Endothelial cell of umbilical vein (primary cell): ENCODE data around the gene BLTP3B. TPM values are rescaled to one million over a fixed set of nuclear protein-coding genes. Genes with fewer than 3 reads are reported as not detected.

Experiments
- BruUV-seq: library from RNA; stranded (reverse); fragments of 400-500 nt; replicated peaks from 2 replicates; lab custom pipeline; 2021; lab: Mats Ljungman, UMichigan
- CTCF ChIA-PET: fragments of 300-600, 350-600 bp; sonication (Branson Sonifier 250); formaldehyde crosslinking; loops from one replicate; lab custom pipeline; 2021; ENCODE audit warnings: antibody characterized with exemption, inconsistent platforms; lab: Charles Lee
- POLR2A ChIA-PET: fragments of 300-600, 350-600 bp; sonication (Branson Sonifier 250); formaldehyde crosslinking; loops from one replicate; lab custom pipeline; 2021; ENCODE audit warnings: antibody characterized with exemption, inconsistent platforms; lab: Charles Lee
- DNase-seq: peaks from one replicate; pipeline ENCODE4 v3.0.0-alpha.2; 2011; ENCODE audit warnings: low read depth, low spot score
- FAIRE-seq: peaks from 2 replicates; lab custom pipeline; 2011; peaks lifted over from hg19 to GRCh38; lab: Jason Lieb, UNC
- H2AFZ ChIP-seq: 2 replicates; pipeline ENCODE4 v1.6.0; 2012; ENCODE audit warnings: low read depth, low read length, control low read depth, inconsistent platforms
- H3K27ac ChIP-seq: 2 replicates; pipeline ENCODE4 v1.5.1; 2011; ENCODE audit warnings: low read depth, mild to moderate bottlenecking, control low read depth, low read length, moderate library complexity; ENCODE audit not compliant: insufficient read depth
- H3K27me3 ChIP-seq, 2 experiments: 2 replicates each; pipeline versions ENCODE4 v1.6.0 to v1.6.1; 2011; ENCODE audit warnings: low read length in 2 of 2, mixed read lengths in 1 of 2; ENCODE audit not compliant: control insufficient read depth in 2 of 2, insufficient read depth in 2 of 2
- H3K36me3 ChIP-seq, 2 experiments: 2 replicates in 1 of 2; 3 replicates in 1 of 2; pipeline ENCODE4 v1.5.1; 2011; ENCODE audit warnings: low read length in 2 of 2, mild to moderate bottlenecking in 1 of 2, moderate library complexity in 1 of 2; ENCODE audit not compliant: control insufficient read depth in 2 of 2, insufficient read depth in 2 of 2; ENCODE audit errors: extremely low read depth in 1 of 2
- H3K4me1 ChIP-seq: 3 replicates; pipeline ENCODE4 v1.5.1; 2011; ENCODE audit warnings: mild to moderate bottlenecking, low read length; ENCODE audit not compliant: control insufficient read depth, insufficient read depth; ENCODE audit errors: extremely low read depth
- H3K4me2 ChIP-seq: 2 replicates; pipeline ENCODE4 v1.6.1; 2011; ENCODE audit warnings: low read length, control low read depth, mixed read lengths; ENCODE audit not compliant: insufficient read depth
- H3K4me3 ChIP-seq, 3 experiments: fragments of 200-600 bp in 1 of 3; sonication (generic), shearing (Covaris generic) in 1 of 3; replicated peaks in 1 of 3; 2 replicates each; pipeline ENCODE4 v1.5.1; 2011 to 2016; ENCODE audit warnings: control low read depth in 3 of 3, low read length in 3 of 3, mild to moderate bottlenecking in 2 of 3, inconsistent platforms in 1 of 3, low read depth in 1 of 3, moderate library complexity in 1 of 3; ENCODE audit not compliant: insufficient read depth in 1 of 3
- H3K79me2 ChIP-seq: 2 replicates; pipeline ENCODE4 v1.6.0; 2012; ENCODE audit warnings: low read length, inconsistent platforms; ENCODE audit not compliant: control insufficient read depth, insufficient read depth
- H3K9ac ChIP-seq: replicated peaks from 2 replicates; pipeline ENCODE3; 2011; ENCODE audit warnings: low read length, control low read depth; ENCODE audit not compliant: insufficient read depth; ENCODE audit errors: extremely low read depth
- H3K9me1 ChIP-seq: replicated peaks from 3 replicates; pipeline ENCODE4 v1.6.0; 2011; ENCODE audit warnings: mild to moderate bottlenecking, low read length; ENCODE audit not compliant: control insufficient read depth, insufficient read depth; ENCODE audit errors: extremely low read depth
- H3K9me3 ChIP-seq: replicated peaks from 2 replicates; pipeline ENCODE4 v1.5.1; 2012; ENCODE audit warnings: low read length, inconsistent platforms; ENCODE audit not compliant: control insufficient read depth, insufficient read depth
- H4K20me1 ChIP-seq: replicated peaks from 2 replicates; pipeline ENCODE3; 2011; ENCODE audit warnings: mild to moderate bottlenecking, low read length; ENCODE audit not compliant: control insufficient read depth, insufficient read depth; ENCODE audit errors: extremely low read depth
- CTCF ChIP-seq, 2 donors: IDR thresholded peaks; 1 replicate in 1 of 2; 2 replicates in 1 of 2; pipeline ENCODE4 v1.5.1; 2011; ENCODE audit warnings: low read length in 2 of 2, mild to moderate bottlenecking in 2 of 2, moderate library complexity in 2 of 2, control low read depth in 1 of 2, inconsistent platforms in 1 of 2, low read depth in 1 of 2; ENCODE audit not compliant: insufficient read depth in 1 of 2; ENCODE audit errors: extremely low read depth in 1 of 2
- EZH2 ChIP-seq: IDR thresholded peaks from 2 replicates; pipeline ENCODE4 v1.6.1; 2012; ENCODE audit warnings: borderline replicate concordance, low read depth, mild to moderate bottlenecking, moderate library complexity, low read length, inconsistent platforms; ENCODE audit not compliant: severe bottlenecking
- FOS ChIP-seq: IDR thresholded peaks from 2 replicates; pipeline ENCODE4 v1.6.1; 2011; ENCODE audit warnings: mild to moderate bottlenecking, low read length, moderate library complexity, borderline replicate concordance; ENCODE audit not compliant: insufficient read depth
- GATA2 ChIP-seq: IDR thresholded peaks from 2 replicates; pipeline ENCODE4 v1.7.0; 2011; ENCODE audit warnings: low read depth, mild to moderate bottlenecking, moderate library complexity, mixed read lengths, low read length; ENCODE audit not compliant: insufficient read length, insufficient read depth
- JUN ChIP-seq: IDR thresholded peaks from 2 replicates; pipeline ENCODE4 v1.6.1; 2011; ENCODE audit warnings: borderline replicate concordance, low read depth; ENCODE audit not compliant: insufficient read length, insufficient read depth
- MAX ChIP-seq: IDR thresholded peaks from 2 replicates; pipeline ENCODE4 v1.6.1; 2011; ENCODE audit not compliant: insufficient read depth, insufficient read length
- MYC ChIP-seq: IDR thresholded peaks from one replicate; pipeline ENCODE4 v1.6.1; 2011; ENCODE audit warnings: mild to moderate bottlenecking, low read depth, low read length
- POLR2A ChIP-seq: IDR thresholded peaks from 2 replicates; pipeline ENCODE4 v1.6.1; 2012; ENCODE audit warnings: low read depth, mild to moderate bottlenecking, control low read depth, low read length
- POLR2AphosphoS5 ChIP-seq: IDR thresholded peaks from 2 replicates; pipeline ENCODE4 v1.6.1; 2012; ENCODE audit warnings: low read depth, mild to moderate bottlenecking, control low read depth, low read length, moderate library complexity; ENCODE audit not compliant: insufficient read depth
- dilution Hi-C: fragments of 300-500 bp; cut with MboI; formaldehyde crosslinking; loops from one replicate; pipeline ENCODE4 v1.15.0; 2019; ENCODE audit warnings: low sequenced_read_pairs; ENCODE audit not compliant: extremely low pct_ligation_motif_present
- intact Hi-C: fragments of 100-400 bp; cut with micrococcal nuclease; formaldehyde crosslinking; loops from one replicate; pipeline ENCODE4 v1.10.0; 2022
- polyA plus RNA-seq, 4 experiments: library from polyadenylated mRNA; depleted of rRNA in 3 of 4; stranded (reverse) in 3 of 4; unstranded in 1 of 4; fragments of >200 nt; gene quantifications; 2 replicates each; pipeline versions ENCODE4 v1.2.1 to v1.2.3, GENCODE V29; 2011 to 2012; ENCODE audit warnings: missing spikeins in 1 of 4
- total RNA-seq: library from RNA; stranded (reverse); gene quantifications from 2 replicates; pipeline ENCODE4 v1.2.3, GENCODE V29; 2021

Gene BLTP3B
- total and polyA plus RNA-seq, 2 donors (not counting 3 experiments of a cell fraction or from before 2014, with no cell fraction given): 5.4 to 17.9 TPM

- DNase-seq: peak; percentile 41
- ChIA-PET CTCF (interaction anchor here (1.6 to 2.1 kb wide), 2 partner anchors 16 to 267 kb away, joined by 4 to 7 read pairs; no protein-coding TSS in a partner anchor), POLR2A (no interaction called here)
- Histone ChIP-seq H3K4me1 (peaks cover 5% of the 10 kb centered on the region), H4K20me1 (no peaks in the 10 kb centered on the region), H3K79me2 (peaks cover 68% of the 10 kb centered on the region), H3K4me3 (no peak overlapping the region), H3K27me3 (no peaks in the 10 kb centered on the region), H3K9ac (no peak overlapping the region), H3K4me2 (no peak overlapping the region), H3K36me3 (no peaks in the 10 kb centered on the region), H3K9me3 (no peaks in the 10 kb centered on the region), H3K9me1 (no peaks in the 10 kb centered on the region), H3K27ac (no peak overlapping the region), H2AFZ (no peak overlapping the region)
- intact Hi-C loops (no loop called here), dilution Hi-C loops (no loop called here)
- peak; percentile 77 for FAIRE-seq
- TF ChIP-seq FOS (no peak), CTCF (IDR thresholded peaks at IDR 0.05; ENCODE audit: extremely low read depth in 1 of 2, insufficient read depth in 1 of 2, low read depth in 1 of 2, low read length in 2 of 2) (peak; percentile 4 to 30)
- BruUV-seq: no TSS peak
Observed at GRCh38 chr12:100138048-100138802, 4.4 kb downstream of the BLTP3B start.

GRCh38 chr12:100133200-100133599 lies 9.5 kb downstream of the BLTP3B start:
- Histone ChIP-seq H3K9me3 (no peaks in the 10 kb centered on the region), H3K27ac (no peak overlapping the region), H3K9ac (no peak overlapping the region), H3K36me3 (no peaks in the 10 kb centered on the region), H3K27me3 (no peaks in the 10 kb centered on the region), H3K79me2 (peaks cover 71% of the 10 kb centered on the region), H4K20me1 (no peaks in the 10 kb centered on the region), H3K4me1 (peaks cover 12% of the 10 kb centered on the region), H3K4me2 (no peak overlapping the region), H3K4me3 (no peak overlapping the region), H3K9me1 (no peaks in the 10 kb centered on the region), H2AFZ (no peak overlapping the region)
- no TSS peak for BruUV-seq
- FAIRE-seq: no peak
- ChIA-PET CTCF (no interaction called here), POLR2A (no interaction called here)
- no peak for DNase-seq
- TF ChIP-seq POLR2A (no peak), FOS (no peak), EZH2 (no peak), JUN (no peak), MAX (no peak), MYC (no peak), GATA2 (no peak), CTCF (IDR thresholded peaks at IDR 0.05; ENCODE audit: extremely low read depth in 1 of 2, insufficient read depth in 1 of 2, low read depth in 1 of 2, low read length in 2 of 2) (no peak), POLR2AphosphoS5 (no peak)
- dilution Hi-C loops: no loop called here
- intact Hi-C loops: no loop called here
